VCaP (cell line): Measurements from ENCODE around the gene DBH.

Source experiments
- H3K27ac ChIP-seq: fragments of 450-650 bp; 2 replicates; pipeline ENCODE4 v1.5.1; 2017
- CTCF ChIP-seq: fragments of 450-650 bp; conservative IDR thresholded peaks from 2 replicates; pipeline ENCODE4 v1.5.1; 2017; ENCODE audit warnings: mild to moderate bottlenecking, moderate library complexity

DBH gene

GRCh38 chr9:133609311-133610098 lies 26.7 kb upstream of the DBH start, which contains the start of gene FAM163B:
TSS of gene FAM163B (minus strand) at chr9:133609389. CDS start at chr9:133580223, 29,166 bp downstream.
- peak within 1 kb of the TSS; percentile 68; the same call in 1 of the 2 replicates for H3K27ac ChIP-seq
- no peak for TF ChIP-seq CTCF

- no peak for TF ChIP-seq CTCF
- no peak overlapping the region for H3K27ac ChIP-seq
These were observed 25.3 kb upstream of the DBH start for GRCh38 chr9:133610845-133611244.

- TF ChIP-seq CTCF = no peak
- H3K27ac ChIP-seq = no peak overlapping the region
These were observed 24.1 kb upstream of the DBH start for GRCh38 chr9:133612051-133612450.

GRCh38 chr9:133612816-133613215 lies 23.3 kb upstream of the DBH start:
- H3K27ac ChIP-seq = no peak overlapping the region
- no peak for TF ChIP-seq CTCF

GRCh38 chr9:133613432-133613831 lies 22.7 kb upstream of the DBH start:
- TF ChIP-seq CTCF = no peak
- H3K27ac ChIP-seq = no peak overlapping the region

- H3K27ac ChIP-seq = no peak overlapping the region
- no peak for TF ChIP-seq CTCF
These were observed 22.1 kb upstream of the DBH start for GRCh38 chr9:133614056-133614455.

- no peak overlapping the region for H3K27ac ChIP-seq
- TF ChIP-seq CTCF = no peak
These were observed 21.5 kb upstream of the DBH start for GRCh38 chr9:133614678-133615077.
